SK-N-SH (cell line): Measurements from ENCODE around the gene CD6. TPM values are rescaled to one million over a fixed set of nuclear protein-coding genes. Genes with fewer than 3 reads are reported as not detected.

Source experiments
- CTCF ChIA-PET: fragments of 300-600, 350-600 bp; formaldehyde crosslinking; extraction: SDS; loops from one replicate; lab custom pipeline; 2021; lab: Yijun Ruan, JAX
- POLR2A ChIA-PET: fragments of 350-600 bp; sonication (Branson Sonifier 250); formaldehyde crosslinking; extraction: SDS; loops from one replicate; lab custom pipeline; 2020; ENCODE audit warnings: antibody characterized with exemption, inconsistent platforms; lab: Yijun Ruan, JAX
- DNase-seq: peaks from one replicate; pipeline ENCODE4 v3.0.0; 2012
- H2AFZ ChIP-seq: fragments of 200-600 bp; sonication (generic); 2 replicates; pipeline ENCODE4 v1.8.1; 2016; ENCODE audit warnings: antibody characterized with exemption, mild to moderate bottlenecking, low read depth
- H3F3A ChIP-seq: fragments of 200-600 bp; sonication (generic); replicated peaks from 2 replicates; pipeline ENCODE3; 2016; ENCODE audit warnings: antibody characterized with exemption, mild to moderate bottlenecking; ENCODE audit not compliant: insufficient read depth
- H3K27ac ChIP-seq, 2 experiments: fragments of 200-500 bp in 1 of 2; fragments of 200-600 bp in 1 of 2; sonication (Bioruptor generic) in 1 of 2; sonication (generic), shearing (Covaris generic) in 1 of 2; 2 replicates each; pipeline versions ENCODE4 v1.5.1 to v1.6.1; 2014 to 2016; ENCODE audit warnings: low read depth in 2 of 2, inconsistent platforms in 1 of 2, low read length in 1 of 2, mild to moderate bottlenecking in 1 of 2, mixed read lengths in 1 of 2
- H3K27me3 ChIP-seq: fragments of 200-600 bp; sonication (generic), shearing (Covaris generic); 2 replicates; pipeline ENCODE4 v1.6.1; 2016; ENCODE audit warnings: mixed run types; ENCODE audit not compliant: insufficient read depth
- H3K36me3 ChIP-seq, 2 experiments: fragments of 200-500 bp in 1 of 2; fragments of 200-600 bp in 1 of 2; sonication (Bioruptor generic) in 1 of 2; sonication (generic) in 1 of 2; replicated peaks in 1 of 2; 2 replicates each; pipeline versions ENCODE3 to v1.5.1; 2014 to 2016; ENCODE audit warnings: low read length in 1 of 2, mild to moderate bottlenecking in 1 of 2; ENCODE audit not compliant: insufficient read depth in 2 of 2, control insufficient read depth in 1 of 2
- H3K4me1 ChIP-seq, 2 experiments: fragments of 200-500 bp in 1 of 2; fragments of 200-600 bp in 1 of 2; sonication (Bioruptor generic) in 1 of 2; sonication (generic), shearing (Covaris generic) in 1 of 2; 2 replicates each; pipeline versions ENCODE4 v1.5.1 to v1.6.1; 2014 to 2016; ENCODE audit warnings: low read depth in 1 of 2, low read length in 1 of 2, mixed run types in 1 of 2; ENCODE audit not compliant: insufficient read depth in 2 of 2, control insufficient read depth in 1 of 2
- H3K4me2 ChIP-seq: fragments of 200-600 bp; sonication (generic), shearing (Covaris generic); 2 replicates; pipeline ENCODE4 v1.6.1; 2017; ENCODE audit warnings: mixed run types
- H3K4me3 ChIP-seq, 2 experiments: fragments of 200-500 bp in 1 of 2; fragments of 200-600 bp in 1 of 2; sonication (Bioruptor generic) in 1 of 2; sonication (generic), shearing (Covaris generic) in 1 of 2; 2 replicates each; pipeline versions ENCODE4 v1.5.1 to v1.8.1; 2014 to 2016; ENCODE audit warnings: low read depth in 2 of 2, inconsistent platforms in 1 of 2, low read length in 1 of 2, mild to moderate bottlenecking in 1 of 2, mixed read lengths in 1 of 2, moderate library complexity in 1 of 2
- H3K79me2 ChIP-seq: fragments of 200-600 bp; sonication (generic); 2 replicates; pipeline ENCODE4 v1.8.1; 2017; ENCODE audit warnings: mild to moderate bottlenecking; ENCODE audit not compliant: insufficient read depth
- H3K9ac ChIP-seq: fragments of 200-600 bp; sonication (generic); 2 replicates; pipeline ENCODE4 v1.6.1; 2017; ENCODE audit warnings: mixed run types
- H3K9me2 ChIP-seq: fragments of 200-600 bp; sonication (generic); 2 replicates; pipeline ENCODE4 v1.6.1; 2017; ENCODE audit warnings: mixed run types
- H3K9me3 ChIP-seq: fragments of 200-600 bp; sonication (generic); 2 replicates; pipeline ENCODE4 v1.6.1; 2017; ENCODE audit warnings: mixed run types, mild to moderate bottlenecking, moderate library complexity
- H4K20me1 ChIP-seq: fragments of 200-600 bp; sonication (generic); 2 replicates; pipeline ENCODE4 v1.6.1; 2017; ENCODE audit warnings: mild to moderate bottlenecking, mixed run types; ENCODE audit not compliant: insufficient read depth
- ELF1 ChIP-seq: IDR thresholded peaks from 2 replicates; pipeline ENCODE4 v1.4.0; 2012
- FOXJ3 ChIP-seq: sonication (generic); formaldehyde crosslinking; IDR thresholded peaks from 2 replicates; pipeline ENCODE4 v1.5.1; 2020; ENCODE audit warnings: mild to moderate bottlenecking, missing genetic modification reagents
- TAF1 ChIP-seq: IDR thresholded peaks from 2 replicates; pipeline ENCODE4 v1.6.1; 2012; ENCODE audit warnings: low read depth, mild to moderate bottlenecking, low read length, moderate library complexity, borderline replicate concordance
- WGBS: methylation state at CpG from one replicate; pipeline ENCODE4 v1.1.6; 2017; ENCODE audit warnings: low lambda C conversion rate; 5-methylcytosine and 5-hydroxymethylcytosine counted together
- polyA plus RNA-seq, 3 experiments: library from polyadenylated mRNA; depleted of rRNA; stranded (reverse); fragments of >200 nt; gene quantifications; 2 replicates each; pipeline ENCODE4 v1.2.3, GENCODE V29; 2012
- TF ChIP-seq, protein P1 (sequence below): fragments of 200-600 bp; sonication (generic); IDR thresholded peaks from 2 replicates; pipeline ENCODE4 v1.6.1; 2017; ENCODE audit warnings: antibody characterized with exemption, mild to moderate bottlenecking, moderate library complexity
- TF ChIP-seq, protein P2 (sequence below): IDR thresholded peaks from 2 replicates; pipeline ENCODE4 v1.4.0; 2012; ENCODE audit warnings: low read depth, borderline replicate concordance
- TF ChIP-seq, protein P3 (sequence below): IDR thresholded peaks from 2 replicates; pipeline ENCODE4 v1.6.1; 2012; ENCODE audit warnings: mild to moderate bottlenecking, low read depth, low read length, moderate library complexity

Gene CD6
- polyA plus RNA-seq, 1 of the 3 experiments (the other 2 are of a cell fraction) = not detected

DNA sequence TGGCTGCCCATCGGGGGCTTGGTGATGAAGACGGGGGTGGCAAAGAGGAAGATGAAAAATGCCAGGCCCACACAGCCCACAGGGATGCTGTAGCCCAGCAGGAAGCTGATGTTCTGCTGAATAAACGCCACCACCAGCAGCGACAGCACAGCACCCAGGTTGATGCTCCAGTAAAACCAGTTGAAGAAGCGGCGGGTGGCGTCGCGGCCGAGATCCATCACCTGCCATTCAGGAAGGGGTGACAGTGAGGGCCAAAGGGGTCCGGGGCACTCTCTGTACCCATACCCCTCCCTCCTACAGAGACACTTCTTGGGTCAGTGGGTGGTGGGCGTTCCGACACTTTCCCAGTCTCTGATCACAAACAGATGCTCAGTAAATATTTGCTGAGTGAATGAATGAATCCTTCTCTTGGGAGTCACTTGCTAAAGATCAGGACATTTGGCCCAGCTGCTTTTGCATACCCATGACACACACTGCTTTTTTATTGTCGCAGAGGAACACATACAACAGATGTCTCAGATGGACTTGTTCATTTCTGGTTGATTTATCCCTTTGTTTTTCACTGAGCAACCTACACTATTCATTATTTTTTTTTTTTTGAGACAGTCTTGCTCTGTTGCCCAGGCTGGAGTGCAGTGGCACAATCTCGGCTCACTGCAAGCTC is 24.7 kb upstream of the CD6 start (continued):
- TF ChIP-seq, protein P1, sequence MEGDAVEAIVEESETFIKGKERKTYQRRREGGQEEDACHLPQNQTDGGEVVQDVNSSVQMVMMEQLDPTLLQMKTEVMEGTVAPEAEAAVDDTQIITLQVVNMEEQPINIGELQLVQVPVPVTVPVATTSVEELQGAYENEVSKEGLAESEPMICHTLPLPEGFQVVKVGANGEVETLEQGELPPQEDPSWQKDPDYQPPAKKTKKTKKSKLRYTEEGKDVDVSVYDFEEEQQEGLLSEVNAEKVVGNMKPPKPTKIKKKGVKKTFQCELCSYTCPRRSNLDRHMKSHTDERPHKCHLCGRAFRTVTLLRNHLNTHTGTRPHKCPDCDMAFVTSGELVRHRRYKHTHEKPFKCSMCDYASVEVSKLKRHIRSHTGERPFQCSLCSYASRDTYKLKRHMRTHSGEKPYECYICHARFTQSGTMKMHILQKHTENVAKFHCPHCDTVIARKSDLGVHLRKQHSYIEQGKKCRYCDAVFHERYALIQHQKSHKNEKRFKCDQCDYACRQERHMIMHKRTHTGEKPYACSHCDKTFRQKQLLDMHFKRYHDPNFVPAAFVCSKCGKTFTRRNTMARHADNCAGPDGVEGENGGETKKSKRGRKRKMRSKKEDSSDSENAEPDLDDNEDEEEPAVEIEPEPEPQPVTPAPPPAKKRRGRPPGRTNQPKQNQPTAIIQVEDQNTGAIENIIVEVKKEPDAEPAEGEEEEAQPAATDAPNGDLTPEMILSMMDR = no peak
- TF ChIP-seq FOXJ3 (CRISPR knock-in tag) (no peak), TAF1 (no peak)
- TF ChIP-seq, protein P2, sequence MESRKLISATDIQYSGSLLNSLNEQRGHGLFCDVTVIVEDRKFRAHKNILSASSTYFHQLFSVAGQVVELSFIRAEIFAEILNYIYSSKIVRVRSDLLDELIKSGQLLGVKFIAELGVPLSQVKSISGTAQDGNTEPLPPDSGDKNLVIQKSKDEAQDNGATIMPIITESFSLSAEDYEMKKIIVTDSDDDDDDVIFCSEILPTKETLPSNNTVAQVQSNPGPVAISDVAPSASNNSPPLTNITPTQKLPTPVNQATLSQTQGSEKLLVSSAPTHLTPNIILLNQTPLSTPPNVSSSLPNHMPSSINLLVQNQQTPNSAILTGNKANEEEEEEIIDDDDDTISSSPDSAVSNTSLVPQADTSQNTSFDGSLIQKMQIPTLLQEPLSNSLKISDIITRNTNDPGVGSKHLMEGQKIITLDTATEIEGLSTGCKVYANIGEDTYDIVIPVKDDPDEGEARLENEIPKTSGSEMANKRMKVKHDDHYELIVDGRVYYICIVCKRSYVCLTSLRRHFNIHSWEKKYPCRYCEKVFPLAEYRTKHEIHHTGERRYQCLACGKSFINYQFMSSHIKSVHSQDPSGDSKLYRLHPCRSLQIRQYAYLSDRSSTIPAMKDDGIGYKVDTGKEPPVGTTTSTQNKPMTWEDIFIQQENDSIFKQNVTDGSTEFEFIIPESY = no peak

DNA sequence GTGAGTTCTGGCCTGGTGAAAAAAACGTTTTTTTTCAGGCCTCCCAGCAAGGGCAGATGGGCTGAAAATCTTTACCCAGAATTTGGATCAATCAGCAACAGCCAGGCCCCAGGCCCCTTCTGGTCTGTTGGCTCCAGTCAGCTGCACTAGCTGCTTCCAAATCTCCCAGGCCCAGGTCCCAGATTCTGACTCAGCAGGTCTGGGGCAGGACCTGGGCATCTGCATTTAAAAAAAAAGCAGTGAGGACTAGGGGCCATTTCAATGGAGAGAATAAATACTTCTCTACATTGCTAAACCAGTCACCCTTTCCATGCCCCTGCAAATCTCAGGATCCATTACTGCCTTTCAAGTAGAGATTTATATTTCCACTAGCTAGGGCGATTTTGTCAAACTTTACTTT is 23.8 kb upstream of the CD6 start:
- Histone ChIP-seq H4K20me1 (no peaks in the 10 kb centered on the region), H3K27me3 (no peaks in the 10 kb centered on the region), H3F3A (no peaks in the 10 kb centered on the region), H2AFZ (no peak overlapping the region), H3K79me2 (no peaks in the 10 kb centered on the region), H3K4me1 (no peaks in the 10 kb centered on the region), H3K4me2 (no peak overlapping the region), H3K9me2 (no peaks in the 10 kb centered on the region), H3K9ac (no peak overlapping the region), H3K27ac (no peak overlapping the region), H3K9me3 (no peaks in the 10 kb centered on the region), H3K4me3 (no peak overlapping the region), H3K36me3 (no peaks in the 10 kb centered on the region)
- TF ChIP-seq ELF1 = no peak
- TF ChIP-seq, protein P3, sequence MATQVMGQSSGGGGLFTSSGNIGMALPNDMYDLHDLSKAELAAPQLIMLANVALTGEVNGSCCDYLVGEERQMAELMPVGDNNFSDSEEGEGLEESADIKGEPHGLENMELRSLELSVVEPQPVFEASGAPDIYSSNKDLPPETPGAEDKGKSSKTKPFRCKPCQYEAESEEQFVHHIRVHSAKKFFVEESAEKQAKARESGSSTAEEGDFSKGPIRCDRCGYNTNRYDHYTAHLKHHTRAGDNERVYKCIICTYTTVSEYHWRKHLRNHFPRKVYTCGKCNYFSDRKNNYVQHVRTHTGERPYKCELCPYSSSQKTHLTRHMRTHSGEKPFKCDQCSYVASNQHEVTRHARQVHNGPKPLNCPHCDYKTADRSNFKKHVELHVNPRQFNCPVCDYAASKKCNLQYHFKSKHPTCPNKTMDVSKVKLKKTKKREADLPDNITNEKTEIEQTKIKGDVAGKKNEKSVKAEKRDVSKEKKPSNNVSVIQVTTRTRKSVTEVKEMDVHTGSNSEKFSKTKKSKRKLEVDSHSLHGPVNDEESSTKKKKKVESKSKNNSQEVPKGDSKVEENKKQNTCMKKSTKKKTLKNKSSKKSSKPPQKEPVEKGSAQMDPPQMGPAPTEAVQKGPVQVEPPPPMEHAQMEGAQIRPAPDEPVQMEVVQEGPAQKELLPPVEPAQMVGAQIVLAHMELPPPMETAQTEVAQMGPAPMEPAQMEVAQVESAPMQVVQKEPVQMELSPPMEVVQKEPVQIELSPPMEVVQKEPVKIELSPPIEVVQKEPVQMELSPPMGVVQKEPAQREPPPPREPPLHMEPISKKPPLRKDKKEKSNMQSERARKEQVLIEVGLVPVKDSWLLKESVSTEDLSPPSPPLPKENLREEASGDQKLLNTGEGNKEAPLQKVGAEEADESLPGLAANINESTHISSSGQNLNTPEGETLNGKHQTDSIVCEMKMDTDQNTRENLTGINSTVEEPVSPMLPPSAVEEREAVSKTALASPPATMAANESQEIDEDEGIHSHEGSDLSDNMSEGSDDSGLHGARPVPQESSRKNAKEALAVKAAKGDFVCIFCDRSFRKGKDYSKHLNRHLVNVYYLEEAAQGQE = no peak
- CTCF ChIA-PET = no interaction called here
- POLR2A ChIA-PET = no interaction called here
- 13% methylated on average over 2 of the region's 2 CpGs for WGBS
- no peak for DNase-seq
